ENCODE measurements around the gene DCUN1D4.

The DCUN1D4 gene

DNA sequence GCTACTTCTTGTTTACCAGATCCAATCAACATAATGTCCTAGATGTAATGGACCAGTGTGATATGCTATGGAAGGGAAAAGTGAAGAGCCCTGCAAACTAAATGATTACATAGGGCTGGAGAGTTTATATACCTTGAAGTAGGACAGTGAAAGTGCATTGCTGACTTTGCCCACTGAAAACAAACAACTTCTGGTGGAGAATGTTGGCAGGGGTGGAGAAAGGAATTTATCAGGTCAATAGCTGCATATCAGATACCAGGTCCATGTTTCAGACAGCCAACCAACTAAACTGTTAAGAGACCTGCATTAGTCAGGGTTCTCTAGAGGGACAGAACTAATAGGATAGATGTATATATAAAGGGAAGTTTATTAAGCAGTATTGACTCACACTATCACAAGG, 82.4 kb downstream of the DCUN1D4 start:
- no peak overlapping the region for H3K4me2 ChIP-seq
- H3K4me3 ChIP-seq (IDR thresholded peaks at IDR 0.05; ENCODE audit: insufficient read depth, low read depth, low read length): no peak overlapping the region
- H3K36me3 ChIP-seq (ENCODE audit: insufficient read depth): no peaks in the 10 kb centered on the region
- no peaks in the 10 kb centered on the region for H3K79me2 ChIP-seq (ENCODE audit: insufficient read depth, low read depth)
- H3K27me3 ChIP-seq (ENCODE audit: insufficient read depth, low read depth): no peaks in the 10 kb centered on the region
- no peaks in the 10 kb centered on the region for H3K4me1 ChIP-seq (ENCODE audit: low read depth, poor library complexity, severe bottlenecking)
- H4K20me1 ChIP-seq (ENCODE audit: insufficient read depth): no peaks in the 10 kb centered on the region
- TF ChIP-seq, protein P1, sequence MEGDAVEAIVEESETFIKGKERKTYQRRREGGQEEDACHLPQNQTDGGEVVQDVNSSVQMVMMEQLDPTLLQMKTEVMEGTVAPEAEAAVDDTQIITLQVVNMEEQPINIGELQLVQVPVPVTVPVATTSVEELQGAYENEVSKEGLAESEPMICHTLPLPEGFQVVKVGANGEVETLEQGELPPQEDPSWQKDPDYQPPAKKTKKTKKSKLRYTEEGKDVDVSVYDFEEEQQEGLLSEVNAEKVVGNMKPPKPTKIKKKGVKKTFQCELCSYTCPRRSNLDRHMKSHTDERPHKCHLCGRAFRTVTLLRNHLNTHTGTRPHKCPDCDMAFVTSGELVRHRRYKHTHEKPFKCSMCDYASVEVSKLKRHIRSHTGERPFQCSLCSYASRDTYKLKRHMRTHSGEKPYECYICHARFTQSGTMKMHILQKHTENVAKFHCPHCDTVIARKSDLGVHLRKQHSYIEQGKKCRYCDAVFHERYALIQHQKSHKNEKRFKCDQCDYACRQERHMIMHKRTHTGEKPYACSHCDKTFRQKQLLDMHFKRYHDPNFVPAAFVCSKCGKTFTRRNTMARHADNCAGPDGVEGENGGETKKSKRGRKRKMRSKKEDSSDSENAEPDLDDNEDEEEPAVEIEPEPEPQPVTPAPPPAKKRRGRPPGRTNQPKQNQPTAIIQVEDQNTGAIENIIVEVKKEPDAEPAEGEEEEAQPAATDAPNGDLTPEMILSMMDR (conservative IDR thresholded peaks at IDR 0.05; ENCODE audit: low read depth, low read length): no peak
- H2AFZ ChIP-seq (ENCODE audit: low read depth): no peak overlapping the region
- H3K27ac ChIP-seq: no peak overlapping the region
- no peak overlapping the region for H3K9ac ChIP-seq

DNA sequence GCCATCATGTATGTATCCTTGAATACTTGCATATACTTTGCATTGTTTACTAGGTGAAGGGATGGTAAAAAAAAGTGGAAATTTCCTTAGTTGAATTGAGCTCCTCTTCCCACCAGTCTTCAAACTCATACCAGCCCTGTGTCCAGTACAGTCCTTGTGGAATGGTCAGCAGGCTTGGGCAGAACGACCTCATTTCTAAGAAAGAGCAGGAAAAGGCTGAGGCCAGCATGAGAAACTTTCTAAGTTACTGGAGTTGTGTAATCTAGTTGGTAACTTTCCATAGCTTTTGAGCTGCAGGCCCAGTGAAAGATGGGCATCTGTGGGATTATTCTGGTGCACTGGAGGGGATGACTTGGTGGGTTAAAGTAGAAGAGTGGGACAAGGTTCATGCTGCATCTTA, 87.6 kb downstream of the DCUN1D4 start:
- Histone ChIP-seq H3K79me2 (ENCODE audit: insufficient read depth, low read depth) (no peaks in the 10 kb centered on the region), H3K4me2 (no peak overlapping the region), H3K27me3 (ENCODE audit: insufficient read depth, low read depth) (no peaks in the 10 kb centered on the region), H3K36me3 (ENCODE audit: insufficient read depth) (no peaks in the 10 kb centered on the region), H3K4me1 (ENCODE audit: low read depth, poor library complexity, severe bottlenecking) (no peaks in the 10 kb centered on the region), H4K20me1 (ENCODE audit: insufficient read depth) (no peaks in the 10 kb centered on the region), H2AFZ (ENCODE audit: low read depth) (no peak overlapping the region), H3K27ac (no peak overlapping the region), H3K4me3 (IDR thresholded peaks at IDR 0.05; ENCODE audit: insufficient read depth, low read depth, low read length) (no peak overlapping the region), H3K9ac (no peak overlapping the region)
- TF ChIP-seq, protein P1 (conservative IDR thresholded peaks at IDR 0.05; ENCODE audit: low read depth, low read length): no peak

DNA sequence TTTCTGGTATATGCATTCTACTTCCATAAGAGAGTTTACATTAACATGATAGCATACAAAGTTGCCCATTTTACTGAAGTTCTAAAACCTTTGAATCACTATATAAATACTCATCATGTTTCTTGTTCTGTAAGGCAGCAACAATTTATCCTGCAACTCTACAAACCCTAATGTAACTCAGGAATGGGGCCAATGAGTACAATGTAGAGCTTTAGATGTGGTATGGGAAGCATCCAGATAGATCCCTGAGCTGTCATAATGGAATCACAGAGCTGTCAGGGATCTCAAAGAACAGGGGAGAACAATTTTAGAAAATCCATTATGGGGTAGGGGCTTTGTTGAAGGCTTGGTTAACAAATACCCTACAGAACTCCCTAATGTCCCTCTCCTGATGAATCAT, 88.5 kb downstream of the DCUN1D4 start:
- no peak overlapping the region for H3K4me3 ChIP-seq (IDR thresholded peaks at IDR 0.05; ENCODE audit: insufficient read depth, low read depth, low read length)
- no peak overlapping the region for H3K4me2 ChIP-seq
- TF ChIP-seq, protein P1 (conservative IDR thresholded peaks at IDR 0.05; ENCODE audit: low read depth, low read length): no peak
- H3K27me3 ChIP-seq (ENCODE audit: insufficient read depth, low read depth): no peaks in the 10 kb centered on the region
- no peak overlapping the region for H3K9ac ChIP-seq
- H3K27ac ChIP-seq: no peak overlapping the region
- no peak overlapping the region for H2AFZ ChIP-seq (ENCODE audit: low read depth)
- H3K79me2 ChIP-seq (ENCODE audit: insufficient read depth, low read depth): no peaks in the 10 kb centered on the region
- no peaks in the 10 kb centered on the region for H3K4me1 ChIP-seq (ENCODE audit: low read depth, poor library complexity, severe bottlenecking)
- H3K36me3 ChIP-seq (ENCODE audit: insufficient read depth): no peaks in the 10 kb centered on the region
- H4K20me1 ChIP-seq (ENCODE audit: insufficient read depth): no peaks in the 10 kb centered on the region

DNA sequence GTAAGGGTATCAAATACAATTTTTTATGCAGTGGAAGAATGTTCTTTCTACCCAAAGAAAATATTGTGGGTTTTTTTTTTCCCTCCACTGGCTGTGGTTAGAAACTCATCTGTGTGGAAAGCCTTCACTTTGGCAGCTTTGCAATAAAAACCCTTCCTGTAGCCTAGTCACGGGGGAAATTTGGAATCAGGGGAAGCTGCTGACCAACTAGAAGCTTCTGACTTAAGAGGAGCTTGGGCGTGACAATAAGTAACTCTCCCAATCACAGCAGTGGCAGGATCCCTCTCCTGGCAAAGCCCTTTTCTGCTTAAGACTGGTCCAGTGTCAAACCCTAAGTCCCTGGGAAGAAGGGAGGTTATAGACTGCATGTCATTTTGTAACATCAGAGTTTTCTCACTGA, 89.3 kb downstream of the DCUN1D4 start:
- H3K9ac ChIP-seq: no peak overlapping the region
- H3K79me2 ChIP-seq (ENCODE audit: insufficient read depth, low read depth): no peaks in the 10 kb centered on the region
- H4K20me1 ChIP-seq (ENCODE audit: insufficient read depth): no peaks in the 10 kb centered on the region
- no peak overlapping the region for H2AFZ ChIP-seq (ENCODE audit: low read depth)
- H3K36me3 ChIP-seq (ENCODE audit: insufficient read depth): no peaks in the 10 kb centered on the region
- H3K4me1 ChIP-seq (ENCODE audit: low read depth, poor library complexity, severe bottlenecking): no peaks in the 10 kb centered on the region
- H3K27me3 ChIP-seq (ENCODE audit: insufficient read depth, low read depth): no peaks in the 10 kb centered on the region
- TF ChIP-seq, protein P1 (conservative IDR thresholded peaks at IDR 0.05; ENCODE audit: low read depth, low read length): no peak
- no peak overlapping the region for H3K4me3 ChIP-seq (IDR thresholded peaks at IDR 0.05; ENCODE audit: insufficient read depth, low read depth, low read length)
- no peak overlapping the region for H3K4me2 ChIP-seq
- H3K27ac ChIP-seq: no peak overlapping the region
